ENCODE results near the gene LSR.
"Not testable (repeated sequence)": the region's sequence is repeated elsewhere in the genome, so short reads cannot be mapped to it uniquely, and the experiment has no call there.

DNA sequence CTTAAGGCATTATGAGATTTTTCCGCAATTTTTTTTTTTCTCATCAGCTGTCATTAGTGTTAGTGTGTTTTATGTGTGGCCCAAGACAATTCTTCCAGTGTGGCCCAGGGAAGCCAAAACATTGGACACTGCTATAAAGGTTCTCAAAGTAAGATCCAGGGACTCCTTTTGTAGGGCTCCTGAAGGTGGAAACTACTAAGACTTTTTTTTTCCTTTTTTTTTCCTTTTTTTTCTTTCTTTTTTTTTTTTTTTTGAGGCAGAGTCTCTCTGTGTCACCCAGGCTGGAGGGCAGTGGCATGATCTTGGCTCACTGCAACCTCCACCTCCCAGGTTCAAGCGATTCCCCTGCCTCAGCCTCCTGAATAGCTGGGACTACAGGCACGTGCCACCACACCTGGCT, 36.7 kb downstream of the LSR start:
- TF ChIP-seq, protein P1, sequence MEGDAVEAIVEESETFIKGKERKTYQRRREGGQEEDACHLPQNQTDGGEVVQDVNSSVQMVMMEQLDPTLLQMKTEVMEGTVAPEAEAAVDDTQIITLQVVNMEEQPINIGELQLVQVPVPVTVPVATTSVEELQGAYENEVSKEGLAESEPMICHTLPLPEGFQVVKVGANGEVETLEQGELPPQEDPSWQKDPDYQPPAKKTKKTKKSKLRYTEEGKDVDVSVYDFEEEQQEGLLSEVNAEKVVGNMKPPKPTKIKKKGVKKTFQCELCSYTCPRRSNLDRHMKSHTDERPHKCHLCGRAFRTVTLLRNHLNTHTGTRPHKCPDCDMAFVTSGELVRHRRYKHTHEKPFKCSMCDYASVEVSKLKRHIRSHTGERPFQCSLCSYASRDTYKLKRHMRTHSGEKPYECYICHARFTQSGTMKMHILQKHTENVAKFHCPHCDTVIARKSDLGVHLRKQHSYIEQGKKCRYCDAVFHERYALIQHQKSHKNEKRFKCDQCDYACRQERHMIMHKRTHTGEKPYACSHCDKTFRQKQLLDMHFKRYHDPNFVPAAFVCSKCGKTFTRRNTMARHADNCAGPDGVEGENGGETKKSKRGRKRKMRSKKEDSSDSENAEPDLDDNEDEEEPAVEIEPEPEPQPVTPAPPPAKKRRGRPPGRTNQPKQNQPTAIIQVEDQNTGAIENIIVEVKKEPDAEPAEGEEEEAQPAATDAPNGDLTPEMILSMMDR (IDR thresholded peaks at IDR 0.05), result not testable (repeated sequence)
- TF ChIP-seq, protein P2, sequence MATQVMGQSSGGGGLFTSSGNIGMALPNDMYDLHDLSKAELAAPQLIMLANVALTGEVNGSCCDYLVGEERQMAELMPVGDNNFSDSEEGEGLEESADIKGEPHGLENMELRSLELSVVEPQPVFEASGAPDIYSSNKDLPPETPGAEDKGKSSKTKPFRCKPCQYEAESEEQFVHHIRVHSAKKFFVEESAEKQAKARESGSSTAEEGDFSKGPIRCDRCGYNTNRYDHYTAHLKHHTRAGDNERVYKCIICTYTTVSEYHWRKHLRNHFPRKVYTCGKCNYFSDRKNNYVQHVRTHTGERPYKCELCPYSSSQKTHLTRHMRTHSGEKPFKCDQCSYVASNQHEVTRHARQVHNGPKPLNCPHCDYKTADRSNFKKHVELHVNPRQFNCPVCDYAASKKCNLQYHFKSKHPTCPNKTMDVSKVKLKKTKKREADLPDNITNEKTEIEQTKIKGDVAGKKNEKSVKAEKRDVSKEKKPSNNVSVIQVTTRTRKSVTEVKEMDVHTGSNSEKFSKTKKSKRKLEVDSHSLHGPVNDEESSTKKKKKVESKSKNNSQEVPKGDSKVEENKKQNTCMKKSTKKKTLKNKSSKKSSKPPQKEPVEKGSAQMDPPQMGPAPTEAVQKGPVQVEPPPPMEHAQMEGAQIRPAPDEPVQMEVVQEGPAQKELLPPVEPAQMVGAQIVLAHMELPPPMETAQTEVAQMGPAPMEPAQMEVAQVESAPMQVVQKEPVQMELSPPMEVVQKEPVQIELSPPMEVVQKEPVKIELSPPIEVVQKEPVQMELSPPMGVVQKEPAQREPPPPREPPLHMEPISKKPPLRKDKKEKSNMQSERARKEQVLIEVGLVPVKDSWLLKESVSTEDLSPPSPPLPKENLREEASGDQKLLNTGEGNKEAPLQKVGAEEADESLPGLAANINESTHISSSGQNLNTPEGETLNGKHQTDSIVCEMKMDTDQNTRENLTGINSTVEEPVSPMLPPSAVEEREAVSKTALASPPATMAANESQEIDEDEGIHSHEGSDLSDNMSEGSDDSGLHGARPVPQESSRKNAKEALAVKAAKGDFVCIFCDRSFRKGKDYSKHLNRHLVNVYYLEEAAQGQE (IDR thresholded peaks at IDR 0.05; ENCODE audit: insufficient read depth in 1 of 2, low read depth in 2 of 2, low read length in 1 of 2), result not testable (repeated sequence)
- TF ChIP-seq POLR2AphosphoS5 (IDR thresholded peaks at IDR 0.05; ENCODE audit: low read depth, low read length); SIN3A (IDR thresholded peaks at IDR 0.05; ENCODE audit: borderline replicate concordance, insufficient read depth, low read depth, low read length): not testable (repeated sequence)

Data from Panc1 (cell line).